ENCODE measurements around the gene PLAAT4.
"Not testable (repeated sequence)": the region's sequence is repeated elsewhere in the genome, so short reads cannot be mapped to it uniquely, and the experiment has no call there.

The PLAAT4 gene

DNA sequence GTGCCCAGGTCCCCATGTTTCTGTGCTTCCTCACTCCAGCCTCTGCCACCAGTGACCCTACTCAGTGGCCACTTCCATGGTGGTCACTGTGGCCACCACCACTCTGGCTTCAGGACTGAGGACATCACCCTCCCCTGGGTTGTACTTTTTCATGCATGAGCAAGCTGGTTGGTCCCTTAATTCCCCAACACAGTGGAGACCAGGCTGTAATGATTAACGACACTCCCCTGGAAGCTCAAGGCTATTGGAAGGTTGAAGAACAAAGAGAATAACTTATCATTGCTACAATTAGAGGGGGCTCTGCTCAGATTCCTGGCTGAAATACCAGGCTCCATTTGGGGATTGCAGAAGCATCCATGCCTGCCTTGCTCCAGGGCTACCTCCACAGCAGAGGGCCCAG is 10.5 kb downstream of the PLAAT4 start:
- no peak for DNase-seq

DNA sequence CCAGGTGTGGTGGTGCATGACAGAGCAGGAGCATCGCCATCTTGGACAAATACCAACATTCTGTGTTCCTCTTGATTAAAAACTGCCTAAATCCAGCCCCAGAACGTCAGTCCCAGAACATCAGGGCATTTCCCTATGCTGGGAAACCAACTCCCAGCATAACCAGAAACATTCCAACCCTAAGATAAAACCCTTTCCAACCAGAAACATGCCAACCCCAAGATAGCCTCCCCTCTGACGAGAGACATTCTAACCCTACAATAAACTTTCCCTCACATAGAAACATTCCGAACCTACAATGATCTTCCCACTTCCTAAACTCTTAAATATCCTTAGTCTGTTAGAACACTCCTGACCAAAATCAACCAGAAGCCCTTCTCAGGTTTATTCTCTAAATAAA is 11.6 kb downstream of the PLAAT4 start:
- DNase-seq = no peak

DNA sequence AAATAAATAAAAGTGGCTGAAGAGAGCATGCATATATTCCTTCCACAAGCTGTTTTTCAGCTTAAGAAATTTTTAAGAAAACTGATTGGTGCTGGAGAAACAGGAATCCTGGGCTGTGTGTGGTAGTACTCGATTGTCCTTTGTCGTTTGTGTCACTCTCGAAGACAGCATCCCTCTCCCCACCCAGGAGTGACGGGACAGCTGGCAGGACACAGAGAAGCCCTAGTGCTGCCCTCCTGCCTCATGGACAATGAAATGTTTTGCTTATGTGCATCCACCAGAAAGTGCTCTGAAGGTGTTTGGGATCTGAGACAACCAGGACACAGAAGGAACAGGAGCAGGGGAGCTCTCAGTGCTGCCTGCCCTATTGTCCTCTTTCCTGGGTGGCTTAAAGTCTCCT is 12.8 kb downstream of the PLAAT4 start:
- DNase-seq = no peak

DNA sequence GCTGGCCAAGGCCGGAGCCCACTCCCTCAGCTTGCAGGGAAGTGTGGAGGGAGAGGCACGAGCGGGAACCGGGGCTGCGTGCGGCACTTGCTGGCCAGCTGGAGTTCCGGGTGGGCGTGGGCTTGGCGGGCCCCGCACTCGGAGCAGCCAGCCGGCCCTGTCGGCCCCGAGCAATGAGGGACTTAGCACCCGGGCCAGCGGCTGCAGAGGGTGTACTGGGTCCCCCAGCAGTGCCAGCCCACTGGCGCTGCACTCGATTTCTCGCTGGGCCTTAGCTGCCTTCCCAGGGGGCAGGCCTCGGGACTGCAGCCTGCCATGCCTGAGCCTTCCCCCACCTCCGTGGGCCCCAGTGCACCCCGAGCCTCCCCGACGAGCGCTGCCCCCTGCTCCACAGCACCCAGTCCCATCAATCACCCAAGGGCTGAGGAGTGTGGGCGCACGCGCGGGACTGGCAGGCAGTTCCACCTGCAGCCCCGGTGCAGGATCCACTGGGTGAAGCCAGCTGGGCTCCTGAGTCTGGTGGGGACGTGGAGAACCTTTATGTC is 13.6 kb downstream of the PLAAT4 start:
- not testable (repeated sequence) for DNase-seq

DNA sequence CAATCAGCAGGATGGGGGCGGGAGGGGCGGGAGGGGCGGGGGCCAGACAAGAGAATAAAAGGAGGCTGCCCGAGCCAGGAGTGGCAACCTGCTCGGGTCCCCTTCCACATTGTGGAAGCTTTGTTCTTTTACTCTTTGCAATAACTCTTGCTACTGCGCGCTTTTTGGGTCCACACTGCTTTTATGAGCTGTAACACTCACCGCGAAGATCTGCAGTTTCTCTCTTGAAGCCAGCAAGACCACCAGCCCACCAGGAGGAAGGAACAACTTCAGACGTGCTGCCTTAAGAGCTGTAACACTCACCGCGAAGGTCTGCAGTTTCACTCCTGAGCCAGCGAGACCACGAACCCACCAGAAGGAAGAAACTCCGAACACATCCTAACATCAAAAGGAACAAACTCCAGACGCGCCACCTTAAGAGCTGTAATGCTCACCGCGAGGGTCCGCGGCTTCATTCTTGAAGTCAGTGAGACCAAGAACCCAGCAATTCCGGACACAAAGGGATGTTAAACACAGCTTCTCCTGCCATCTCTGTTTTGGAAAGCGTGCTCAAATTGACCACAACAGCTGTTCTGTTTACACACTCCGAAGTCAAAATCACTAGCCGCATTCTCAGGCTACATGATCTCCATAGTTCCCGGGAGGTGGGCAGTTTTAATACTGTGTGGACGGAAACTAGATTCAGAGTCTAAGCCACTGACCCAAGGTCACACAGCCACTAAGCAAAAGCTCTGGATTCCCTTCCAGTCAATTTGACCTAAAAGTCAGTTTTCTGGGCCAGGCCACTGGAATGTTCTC is 14.7 kb downstream of the PLAAT4 start:
- no peak for DNase-seq

DNA sequence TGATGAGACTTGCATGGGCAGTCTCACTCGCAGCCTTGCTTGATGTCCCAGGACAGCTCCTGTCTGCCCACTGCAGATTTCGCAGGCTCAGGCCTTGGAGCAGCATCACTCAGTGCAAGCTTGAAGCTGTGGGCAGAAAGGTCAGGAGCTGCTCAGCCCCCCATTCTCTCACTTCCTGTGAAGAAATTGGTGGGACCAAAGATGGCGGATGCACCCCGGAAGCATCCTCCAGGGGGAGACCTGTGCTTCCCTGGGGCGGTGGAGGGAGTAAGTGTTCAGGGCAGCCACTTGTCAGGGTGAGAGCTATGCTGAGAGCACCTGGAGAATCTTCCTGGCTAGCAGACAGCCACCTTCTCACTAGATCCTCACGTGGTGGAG is 15.3 kb downstream of the PLAAT4 start:
- DNase-seq = no peak

DNA sequence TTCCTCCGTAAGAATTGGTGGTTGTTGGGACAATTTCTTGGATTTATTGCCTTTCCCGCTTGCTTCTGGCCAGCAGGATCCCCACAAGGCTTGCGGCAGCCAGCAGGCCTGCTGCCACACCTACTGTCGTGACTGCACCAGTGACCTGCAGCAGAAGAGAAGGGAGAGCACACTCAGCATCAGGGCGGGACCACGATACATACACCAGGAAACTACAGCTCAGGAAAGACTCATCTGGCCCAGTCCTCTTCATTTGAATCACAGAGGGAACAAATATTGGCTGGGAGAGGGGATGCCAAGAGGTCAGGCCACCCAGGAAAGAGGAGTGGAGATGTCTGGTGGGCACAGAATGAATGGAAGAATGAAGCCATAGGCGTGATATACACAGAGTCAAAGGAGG is 16.3 kb downstream of the PLAAT4 start:
- no peak for DNase-seq

DNA sequence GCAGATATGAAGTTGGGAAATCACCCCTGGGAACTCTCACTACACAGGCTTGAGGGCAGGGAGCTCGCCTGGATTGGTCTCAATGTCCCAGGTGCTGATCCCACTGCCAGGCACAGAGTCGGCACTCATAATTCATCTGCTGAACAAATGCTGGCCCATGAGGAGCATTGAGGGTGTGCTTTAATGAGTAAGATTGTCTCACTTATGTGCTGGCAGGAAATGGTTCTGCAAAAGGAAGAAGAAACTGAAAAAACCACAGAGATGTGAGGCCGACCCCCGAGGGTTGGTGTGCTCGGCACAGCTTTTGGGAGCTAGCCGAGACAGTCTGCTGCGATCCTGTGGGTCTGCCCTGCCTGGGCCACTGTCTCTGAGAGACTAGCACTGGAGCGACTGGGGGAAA is 17.2 kb downstream of the PLAAT4 start:
- DNase-seq = no peak

DNA sequence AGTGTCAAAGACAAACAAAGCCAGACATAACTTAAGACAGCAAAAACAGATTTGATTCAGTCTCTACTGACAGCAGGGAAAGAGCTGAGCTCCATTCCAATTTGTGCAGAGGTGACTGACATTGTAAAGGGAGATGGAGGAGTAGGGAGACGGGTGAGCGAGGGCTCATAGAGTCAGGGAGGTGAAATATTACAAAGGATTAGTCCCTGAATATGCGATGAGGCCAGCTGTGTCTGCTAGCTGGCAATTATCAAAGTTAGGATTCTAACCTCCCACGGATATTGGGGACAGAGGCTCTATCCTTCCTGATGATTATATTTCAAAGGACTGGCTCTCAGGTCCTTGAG is 18.2 kb downstream of the PLAAT4 start:
- DNase-seq = no peak

DNA sequence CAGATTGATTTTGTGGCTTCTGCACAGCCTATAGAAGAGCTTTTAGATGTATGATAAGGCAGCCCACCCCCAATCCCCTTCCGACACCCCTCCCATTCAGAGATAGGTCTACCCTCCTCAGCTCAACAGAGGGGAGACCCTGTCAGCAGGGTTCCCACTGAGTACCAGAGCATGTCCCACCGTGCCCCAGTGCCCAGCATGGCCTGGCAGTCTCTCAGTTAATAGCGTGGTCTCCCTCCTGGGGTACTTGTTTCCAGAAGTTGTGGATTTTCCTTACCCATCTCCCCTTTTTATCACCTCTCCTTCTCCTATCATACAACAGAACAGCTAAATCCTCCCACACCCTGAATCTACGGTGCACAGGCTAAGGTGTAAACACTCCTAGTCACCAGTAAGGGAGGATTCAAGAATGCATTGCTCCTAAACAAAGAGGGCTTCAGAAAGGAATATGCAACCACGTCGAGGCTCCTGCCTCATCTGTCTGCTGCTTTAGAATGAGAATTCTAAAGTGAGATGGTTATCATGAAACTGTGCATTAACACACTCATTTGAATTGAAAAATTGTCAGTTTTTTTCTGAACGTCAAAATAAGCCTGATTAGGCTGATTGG is 19.9 kb downstream of the PLAAT4 start:
- no peak for DNase-seq

DNA sequence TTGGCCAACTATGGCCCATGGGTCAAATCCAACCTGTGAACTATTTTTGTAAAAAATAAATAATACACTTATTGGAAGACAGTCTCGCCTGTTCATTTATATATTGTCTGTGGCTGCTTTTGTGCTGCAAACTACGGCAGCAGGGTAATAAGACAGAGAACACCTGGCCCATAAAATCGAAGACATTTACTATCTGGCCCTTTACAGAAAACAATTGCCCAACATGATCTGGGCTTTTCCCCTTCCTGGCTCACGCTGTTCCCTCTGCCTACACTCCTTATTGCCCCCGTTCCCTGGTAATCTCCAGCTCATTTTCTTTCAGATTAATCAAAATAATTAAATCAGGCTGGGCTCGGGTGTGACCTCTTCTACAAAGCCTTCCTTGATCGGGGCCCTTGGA is 21.0 kb downstream of the PLAAT4 start:
- DNase-seq = no peak

DNA sequence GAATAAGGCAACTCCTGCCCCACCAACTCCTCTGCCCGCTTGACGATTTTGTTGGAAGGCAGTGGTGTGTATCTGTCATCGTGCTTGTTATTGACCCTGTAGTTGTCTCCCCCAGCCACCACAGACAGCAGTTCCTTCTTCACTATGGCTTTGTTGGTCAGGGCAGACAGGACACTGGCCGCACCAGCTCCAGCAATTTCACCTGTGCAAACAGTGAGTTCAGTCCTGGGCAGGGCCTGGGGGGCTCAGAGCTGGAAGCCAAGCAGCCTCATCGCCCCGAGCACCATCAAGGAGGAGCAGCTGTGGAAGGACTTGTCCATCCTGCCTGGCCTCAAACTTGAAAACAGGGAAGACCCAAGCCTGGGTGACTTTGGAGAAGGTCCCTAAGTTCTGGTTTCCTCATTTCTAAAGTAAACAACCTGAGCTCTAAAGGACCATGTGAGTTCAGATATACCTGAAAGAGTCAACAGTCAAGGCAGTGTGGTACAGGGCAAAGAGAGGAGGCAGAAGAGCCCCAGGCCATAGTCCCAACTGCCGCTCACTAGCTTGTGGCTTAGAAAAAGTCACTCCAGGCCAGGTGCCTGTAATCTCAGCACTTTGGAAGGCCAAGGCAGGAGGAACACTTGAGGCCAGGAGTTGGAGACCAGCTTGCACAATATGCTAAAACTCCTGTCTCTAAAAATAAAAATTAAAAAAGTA is 22.0 kb downstream of the PLAAT4 start:
- DNase-seq = no peak

DNA sequence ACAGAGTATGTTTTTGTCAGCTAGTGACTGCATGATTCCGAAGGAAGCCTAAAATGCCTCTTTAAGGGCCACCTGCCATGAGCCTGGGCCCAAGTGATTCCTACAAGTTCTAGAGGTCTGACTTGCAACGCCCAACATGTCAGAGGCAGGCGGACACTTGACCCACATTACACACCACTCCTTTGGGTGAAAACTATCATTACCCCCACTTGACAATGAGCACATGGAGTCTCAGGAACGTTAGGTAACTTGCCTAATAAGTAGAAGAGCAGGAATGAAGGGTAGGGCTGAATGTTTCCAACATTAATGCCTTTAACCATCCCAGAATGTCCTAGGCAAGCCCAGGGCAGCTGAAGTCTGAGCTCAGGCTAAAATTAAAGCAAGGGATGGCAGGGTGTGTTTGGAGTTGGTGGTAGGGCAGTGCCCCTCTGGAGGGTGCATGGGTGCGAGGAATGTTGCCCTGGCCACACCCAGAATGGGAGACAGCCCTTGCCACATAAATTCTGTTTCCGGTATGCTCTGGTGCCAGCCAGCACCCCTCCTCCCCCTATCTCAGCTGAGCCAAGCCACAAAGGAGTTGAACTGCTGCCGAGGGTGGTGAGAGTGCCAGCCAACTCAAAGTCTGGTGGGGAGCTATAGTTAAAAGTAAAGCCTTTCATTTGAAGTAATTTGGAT is 24.0 kb downstream of the PLAAT4 start:
- DNase-seq = no peak

DNA sequence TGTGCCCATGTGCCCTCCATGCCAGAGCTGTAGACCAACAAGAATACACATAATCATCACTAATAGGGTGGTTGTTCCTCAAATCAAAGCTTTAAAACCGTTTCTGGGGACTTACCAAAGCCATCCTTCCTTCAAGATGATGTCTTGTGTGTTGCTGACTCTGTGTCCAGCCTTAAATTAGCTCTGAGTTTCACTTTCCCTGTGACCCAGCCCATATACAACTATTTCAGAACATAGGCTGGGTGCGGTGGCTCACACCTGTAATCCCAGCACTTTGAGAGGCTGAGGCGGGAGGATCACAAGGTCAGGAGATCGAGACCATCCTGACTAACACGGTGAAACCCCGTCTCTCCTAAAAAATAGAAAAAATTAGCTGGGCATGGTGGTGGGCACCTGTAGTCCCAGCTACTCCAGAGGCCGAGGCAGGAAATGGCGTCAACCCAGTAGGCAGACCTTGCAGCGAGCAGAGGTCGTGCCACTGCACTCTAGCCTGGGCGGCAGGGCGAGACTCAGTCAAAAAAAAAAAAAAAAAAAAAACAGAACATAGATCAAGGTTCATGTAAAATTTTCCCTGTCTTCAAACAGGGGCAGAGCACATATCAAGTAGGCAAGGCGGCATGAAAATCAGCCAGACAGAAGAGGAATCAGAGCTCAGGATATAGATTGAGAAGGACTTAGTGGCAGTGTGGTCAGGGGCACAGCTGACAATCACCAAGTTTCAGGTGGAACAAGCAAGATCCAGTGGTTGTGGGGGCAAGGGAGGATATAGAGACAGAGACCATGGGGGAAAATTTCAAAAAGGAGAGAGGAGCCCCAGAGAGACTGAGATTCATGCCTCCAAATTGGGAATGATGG is 26.8 kb downstream of the PLAAT4 start, which contains the start of gene PLAAT2:
Gene PLAAT2 (minus strand): TSS at position 179 of the 855 bp plus-strand sequence. CDS start 55 bp downstream, at position 124.
- DNase-seq = no peak

DNA sequence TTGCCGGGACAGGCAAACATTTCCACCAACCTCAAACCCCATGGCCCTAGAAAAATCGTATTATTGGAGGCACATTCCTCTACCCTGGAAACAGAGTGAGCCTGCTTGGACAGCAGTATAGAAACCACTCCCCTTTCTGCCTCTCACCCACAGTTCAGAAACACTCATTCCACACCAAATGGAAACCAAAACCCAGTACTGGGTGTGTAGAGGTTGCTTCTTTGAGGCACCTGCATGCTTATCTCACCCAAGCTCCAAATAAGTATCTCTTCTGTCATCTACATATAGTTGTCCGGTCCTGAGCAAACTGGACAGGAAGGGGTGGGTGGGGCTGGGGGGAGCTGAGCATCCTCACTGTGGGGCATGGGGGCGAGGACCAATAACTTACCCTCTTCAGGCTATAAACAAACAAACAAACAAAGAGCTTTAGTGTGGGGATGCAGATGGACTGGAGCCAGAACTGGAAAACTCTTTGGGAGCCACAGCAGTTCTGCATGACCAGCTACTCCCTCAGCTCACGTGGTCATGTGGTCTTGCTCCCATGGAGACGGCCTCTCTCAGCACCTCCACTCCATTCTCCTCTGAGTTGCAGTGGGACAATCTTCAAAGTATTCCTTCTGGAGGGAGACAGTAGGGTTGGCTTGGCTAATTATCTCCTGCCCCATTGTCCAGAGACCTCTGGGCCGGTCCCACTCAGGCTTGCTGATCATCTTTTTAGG is 27.6 kb downstream of the PLAAT4 start:
- DNase-seq = peak; percentile 18

DNA sequence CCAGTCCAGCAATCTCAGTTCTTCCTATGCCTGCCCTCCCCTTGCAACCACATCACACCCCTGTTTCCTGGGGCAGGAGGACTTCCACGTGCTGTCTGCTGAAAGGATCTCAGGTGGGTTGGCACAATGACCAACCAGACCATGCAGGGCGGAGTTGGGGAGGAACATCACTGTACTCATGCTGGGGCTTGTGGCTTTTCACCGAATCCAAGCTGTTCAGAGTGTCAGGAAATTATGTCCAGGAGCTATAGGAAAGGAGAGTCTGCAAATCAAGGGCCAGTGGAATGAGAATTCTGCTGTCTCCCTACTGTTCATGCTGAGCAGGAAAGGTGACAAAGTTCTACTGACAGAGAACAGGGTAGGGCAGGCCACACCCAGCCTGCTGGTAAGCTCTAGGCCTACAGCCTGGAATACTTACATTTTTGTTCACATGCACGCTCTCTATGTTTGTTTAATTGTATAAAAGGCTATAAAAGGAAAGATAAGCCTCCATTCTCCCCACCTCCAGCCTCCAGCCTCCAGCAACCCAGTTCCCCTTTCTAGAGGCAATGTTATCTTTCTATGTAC is 28.3 kb downstream of the PLAAT4 start:
- DNase-seq = no peak

DNA sequence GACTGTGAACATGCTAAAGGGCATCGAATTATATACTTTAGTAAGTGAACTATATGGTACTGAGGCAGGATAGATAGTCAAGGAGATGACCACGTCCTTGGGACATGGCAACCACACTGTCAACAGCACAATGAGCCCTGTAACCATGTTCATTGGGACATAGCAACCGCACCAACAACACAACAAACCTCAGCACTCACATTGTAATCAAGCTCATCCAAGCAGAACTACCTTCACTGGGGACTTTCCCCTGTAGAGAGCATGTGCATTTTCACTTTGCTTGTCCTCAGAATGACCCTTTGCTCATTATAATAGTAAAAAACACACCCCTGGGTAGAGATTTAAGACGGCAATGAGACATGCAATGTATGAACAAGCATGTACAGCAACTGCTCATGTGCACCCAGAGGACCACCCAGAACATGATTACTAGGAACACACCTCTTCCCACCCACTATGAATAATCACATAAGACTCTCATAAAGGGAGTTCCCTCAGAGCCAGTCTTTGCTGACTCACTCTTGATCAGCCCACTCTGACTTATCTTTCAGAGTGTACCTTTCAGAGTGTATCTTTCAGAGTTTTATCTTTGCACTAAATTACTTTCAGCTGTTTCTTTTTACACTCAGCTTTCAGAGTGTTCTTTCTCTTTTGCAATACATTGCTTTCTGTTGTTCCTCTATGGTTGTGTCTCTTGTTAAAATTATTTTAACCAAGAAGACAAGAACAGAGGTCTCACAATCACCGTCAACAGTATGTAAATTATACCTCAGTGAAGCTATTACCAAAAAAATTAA is 30.6 kb downstream of the PLAAT4 start:
- no peak for DNase-seq

DNA sequence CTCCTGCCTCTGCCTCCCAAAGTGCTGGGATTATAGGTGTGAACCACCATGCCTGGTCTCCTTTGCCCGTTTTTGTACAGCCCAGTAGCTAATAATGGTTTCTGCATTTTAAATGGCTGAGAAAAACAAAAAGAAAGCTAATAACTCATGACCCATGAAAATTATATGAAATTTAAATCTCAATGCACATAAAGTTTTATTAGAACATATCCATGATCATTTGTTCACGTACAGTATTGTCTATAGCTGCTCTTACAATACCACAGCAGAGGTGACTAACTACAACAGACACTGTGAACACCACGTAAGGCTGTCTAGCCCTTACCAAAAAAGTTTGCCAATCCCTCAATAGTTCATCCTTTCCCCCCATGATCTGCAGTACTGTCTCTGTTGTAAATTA is 33.0 kb downstream of the PLAAT4 start:
- no peak for DNase-seq

DNA sequence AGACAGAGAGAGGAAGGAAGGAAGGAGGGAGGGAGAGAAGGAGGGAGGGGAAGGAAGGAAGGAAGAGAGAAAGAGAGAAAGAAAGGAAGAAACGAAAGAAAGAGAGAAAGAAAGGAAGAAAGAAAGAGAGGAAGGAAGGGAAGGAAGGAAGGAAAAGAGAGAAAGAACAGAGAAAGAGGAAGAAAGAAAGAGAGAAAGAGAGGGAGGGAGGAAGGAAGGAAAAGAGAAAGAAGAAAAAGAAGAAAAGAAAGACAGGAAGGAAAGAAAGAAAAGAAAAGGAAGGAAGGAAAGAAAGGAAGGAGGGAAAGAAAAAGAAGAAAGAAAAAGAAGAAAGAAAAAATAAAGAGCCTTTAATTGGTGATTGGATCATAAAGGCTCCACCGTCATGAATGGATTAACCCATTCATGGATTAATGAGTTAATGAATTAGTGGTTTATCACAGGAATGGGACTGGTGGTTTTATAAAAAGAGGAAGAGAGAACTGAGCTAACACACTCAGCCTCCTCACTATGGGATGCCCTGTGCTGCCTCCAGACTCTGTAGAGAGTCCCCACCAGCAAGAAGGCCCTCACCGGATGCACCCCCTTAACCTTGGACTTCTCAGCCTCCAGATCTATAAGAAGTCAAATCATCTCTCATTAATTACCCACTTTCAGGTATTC is 35.5 kb downstream of the PLAAT4 start:
- no peak for DNase-seq

Data from NCI-H510A (cell line).